Psoas muscle (tissue), 8 donors: Measurements from ENCODE around the gene GALC. TPM values are rescaled to one million over a fixed set of nuclear protein-coding genes. Genes with fewer than 3 reads are reported as not detected.

Experiments
- ATAC-seq, 4 donors: fragments of 200-7000 bp; cut with Tn5 transposase; one replicate each; pipeline ENCODE4 v1.9.1; 2020; ENCODE audit warnings: moderate library complexity in 3 of 4, mild to moderate bottlenecking in 2 of 4
- DNase-seq, 2 donors: peaks; one replicate each; pipeline ENCODE4 v3.0.0-alpha.2; 2020
- H3K27ac ChIP-seq: fragments of 200-600 bp; one replicate; pipeline ENCODE4 v1.8.0; 2022
- H3K27me3 ChIP-seq, 3 donors: fragments of 200-600 bp in 1 of 3; one replicate each; pipeline versions ENCODE4 v1.6.1 to v1.8.0; 2013 to 2022; ENCODE audit warnings: low read length in 2 of 3, mild to moderate bottlenecking in 2 of 3, moderate library complexity in 1 of 3; ENCODE audit not compliant: insufficient read depth in 3 of 3
- H3K36me3 ChIP-seq, 2 donors: fragments of 200-600 bp in 1 of 2; one replicate each; pipeline versions ENCODE4 v1.6.1 to v1.8.0; 2013 to 2022; ENCODE audit warnings: low read depth in 1 of 2, mild to moderate bottlenecking in 1 of 2, moderate library complexity in 1 of 2; ENCODE audit not compliant: insufficient read depth in 1 of 2
- H3K4me1 ChIP-seq: fragments of 200-600 bp; one replicate; pipeline ENCODE4 v1.8.0; 2022
- H3K4me3 ChIP-seq: fragments of 200-600 bp; one replicate; pipeline ENCODE4 v1.8.0; 2022; ENCODE audit warnings: mild to moderate bottlenecking
- H3K9me3 ChIP-seq: fragments of 200-600 bp; one replicate; pipeline ENCODE4 v1.8.0; 2022
- CTCF ChIP-seq: fragments of 200-600 bp; IDR thresholded peaks from one replicate; pipeline ENCODE4 v1.8.0; 2022; ENCODE audit warnings: antibody characterized with exemption
- WGBS, 3 donors: extraction: QIAGEN DNeasy Blood & Tissue Kit; methylation state at CpG; one replicate each; pipeline versions ENCODE4 v1.1.6 to v1.1.7; 2013; 5-methylcytosine and 5-hydroxymethylcytosine counted together
- intact Hi-C, 2 donors: fragments of 100-400 bp; cut with DNase I; formaldehyde crosslinking; loops; one replicate each; pipeline versions ENCODE4 v1.11.0 to v1.14.2; 2022
- polyA plus RNA-seq, 3 donors: library from polyadenylated mRNA; stranded (reverse); fragments of 200-250 nt; gene quantifications; one replicate each; pipeline ENCODE4 v1.2.3, GENCODE V29; 2013
- total RNA-seq, 4 donors: library from RNA; stranded (reverse); fragmentation: NEBNext Ultra II Directional in 2 of 4; extraction: Animal tissue kit (Norgen Biotek cat#: 25700) in 2 of 4; gene quantifications; one replicate each; pipeline versions ENCODE4 v1.2.1 to v1.2.4, GENCODE V29; 2021 to 2023
- donor health status: healthy with polysubstance abuse.
- donor health status: DM: no; HTN: no; CAD: no; lungs with moderate emphysema.
- donor health status: Bipolar disorder and iron deficiency.
- donor health status: healthy.
- donor health status: DM: yes; HTN: yes; CAD: no.
- donor health status: DM: no; HTN: no; CAD: no.
- donor health status: DM: no; HTN: no; CAD: no.
- donor health status: DM: yes; HTN: yes; CAD: no.

The GALC gene
- total and polyA plus RNA-seq, 7 donors: 4.0 to 10.2 (median 8.5) TPM

GRCh38 chr14:87994974-87995373 lies 2.0 kb upstream of the GALC start:
- Histone ChIP-seq H3K4me1 (no peaks in the 10 kb centered on the region), H3K27me3 (peaks cover 0 to 4% (median 0%) of the 10 kb centered on the region in 3 donors), H3K36me3 (no peaks in the 10 kb centered on the region), H3K27ac (no peak overlapping the region), H3K4me3 (no peak overlapping the region), H3K9me3 (no peaks in the 10 kb centered on the region)
- ATAC-seq (no peak), DNase-seq (no peak)
- intact Hi-C loops: loop anchor here in 1 of 2 donors (10.0 kb wide), 1 partner anchor 390 kb away; the partner anchor contains the start of gene SPATA7
- 76 to 88% (median 84%) methylated on average over 6 of the region's 6 CpGs for WGBS, 3 donors
- TF ChIP-seq CTCF: no peak

- ATAC-seq (peak in 2 of 4 donors; percentile 45 to 53), DNase-seq (peak; percentile 12 to 51)
- H3K27ac ChIP-seq: peak overlapping the region; percentile 89
- H3K9me3 ChIP-seq: no peaks in the 10 kb centered on the region
- H3K36me3 ChIP-seq: peaks cover 0 to 2% of the 10 kb centered on the region in 2 donors
- 7 to 11% (median 10%) methylated on average over 20 of the region's 20 CpGs for WGBS, 3 donors
- no peaks in the 10 kb centered on the region for H3K27me3 ChIP-seq
- peak overlapping the region; percentile 84 for H3K4me3 ChIP-seq
- intact Hi-C loops: loop anchor here in 1 of 2 donors (10.0 kb wide), 1 partner anchor 392 kb away; the partner anchor contains the start of gene SPATA7
- TF ChIP-seq CTCF: no peak
- no peaks in the 10 kb centered on the region for H3K4me1 ChIP-seq
Observed at GRCh38 chr14:87992346-87992717, 650 bp downstream of the GALC start.

- Histone ChIP-seq H3K4me3 (no peak overlapping the region), H3K36me3 (peaks cover 0 to 18% of the 10 kb centered on the region in 2 donors), H3K4me1 (no peaks in the 10 kb centered on the region), H3K9me3 (no peaks in the 10 kb centered on the region), H3K27me3 (no peaks in the 10 kb centered on the region), H3K27ac (no peak overlapping the region)
- ATAC-seq (no peak), DNase-seq (no peak)
- TF ChIP-seq CTCF: no peak
- intact Hi-C loops: loop anchor here in 1 of 2 donors (10.0 kb wide), 1 partner anchor 394 kb away; the partner anchor contains the start of gene SPATA7
- WGBS, 3 donors: 90 to 91% (median 91%) methylated on average over 4 of the region's 4 CpGs
Observed at GRCh38 chr14:87990682-87991081, 2.3 kb downstream of the GALC start.

GRCh38 chr14:87989956-87990299 lies 3.1 kb downstream of the GALC start:
- ATAC-seq (no peak), DNase-seq (no peak)
- no peak for TF ChIP-seq CTCF
- no peaks in the 10 kb centered on the region for H3K4me1 ChIP-seq
- WGBS, 3 donors: 75 to 89% (median 89%) methylated on average over 2 of the region's 2 CpGs
- H3K27ac ChIP-seq: no peak overlapping the region
- H3K27me3 ChIP-seq: no peaks in the 10 kb centered on the region
- no peak overlapping the region for H3K4me3 ChIP-seq
- H3K9me3 ChIP-seq: no peaks in the 10 kb centered on the region
- peaks cover 0 to 26% of the 10 kb centered on the region in 2 donors for H3K36me3 ChIP-seq
- intact Hi-C loops: loop anchor here in 1 of 2 donors (10.0 kb wide), 1 partner anchor 395 kb away; the partner anchor contains the start of gene SPATA7
